HepG2 (cell line): ENCODE measurements around the gene CD300LD. TPM values are rescaled to one million over a fixed set of nuclear protein-coding genes. Genes with fewer than 3 reads are reported as not detected.

Experiments
- ATAC-seq: fragments of 200-7000 bp; cut with Tn5 transposase; 3 replicates; pipeline ENCODE4 v1.9.1; 2020; ENCODE audit warnings: mild to moderate bottlenecking, moderate library complexity
- BruUV-seq: library from RNA; stranded (reverse); fragments of 400-500 nt; replicated peaks from 2 replicates; lab custom pipeline; 2021; lab: Mats Ljungman, UMichigan
- CTCF ChIA-PET: fragments of 300-600 bp; formaldehyde crosslinking; extraction: SDS; loops from one replicate; lab custom pipeline; 2021; ENCODE audit warnings: low total read pairs, inconsistent platforms, low intra/inter-chr PET ratio; lab: Yijun Ruan, JAX
- POLR2A ChIA-PET: fragments of 350-600 bp; sonication (Branson Sonifier 250); formaldehyde crosslinking; loops from one replicate; lab custom pipeline; 2020; ENCODE audit warnings: antibody characterized with exemption, inconsistent platforms; lab: Yijun Ruan, JAX
- DNase-seq: peaks from one replicate; pipeline ENCODE4 v3.0.0-alpha.2; 2015; ENCODE audit warnings: low spot score
- FAIRE-seq: peaks from 3 replicates; lab custom pipeline; 2011; peaks lifted over from hg19 to GRCh38; lab: Jason Lieb, UNC
- H2AFZ ChIP-seq: one replicate; pipeline ENCODE4 v1.6.1; 2011; ENCODE audit warnings: low read length, inconsistent platforms
- H3K27ac ChIP-seq: fragments of 300-600 bp; 3 replicates; pipeline ENCODE4 v1.8.0; 2011; ENCODE audit warnings: mixed run types, mild to moderate bottlenecking, mixed read lengths, low read length, inconsistent platforms; ENCODE audit not compliant: insufficient read depth; ENCODE audit errors: extremely low read length
- H3K27me3 ChIP-seq, 2 experiments: fragments of 200-600 bp in 1 of 2; 2 replicates in 1 of 2; 3 replicates in 1 of 2; pipeline versions ENCODE4 v1.6.0 to v1.8.0; 2011; ENCODE audit warnings: low read length in 2 of 2, mild to moderate bottlenecking in 2 of 2, moderate library complexity in 2 of 2, inconsistent platforms in 1 of 2; ENCODE audit not compliant: insufficient read depth in 2 of 2, control insufficient read depth in 1 of 2
- H3K36me3 ChIP-seq, 2 experiments: fragments of 200-600 bp in 1 of 2; replicated peaks in 1 of 2; 2 replicates in 1 of 2; 3 replicates in 1 of 2; pipeline versions ENCODE4 v1.5.1 to v1.8.0; 2011; ENCODE audit warnings: low read length in 2 of 2, inconsistent platforms in 1 of 2; ENCODE audit not compliant: insufficient read depth in 2 of 2, control insufficient read depth in 1 of 2
- H3K4me1 ChIP-seq: 2 replicates; pipeline ENCODE4 v1.5.1; 2012; ENCODE audit warnings: low read length, inconsistent platforms; ENCODE audit not compliant: insufficient read depth
- H3K4me2 ChIP-seq: 2 replicates; pipeline ENCODE4 v1.6.0; 2011; ENCODE audit warnings: low read depth, low read length, inconsistent platforms
- H3K4me3 ChIP-seq, 3 experiments: fragments of 200-600 bp in 1 of 3; sonication (generic), shearing (Covaris generic) in 1 of 3; replicated peaks in 1 of 3; 2 replicates each; pipeline ENCODE4 v1.5.1; 2011 to 2016; ENCODE audit warnings: low read length in 3 of 3, inconsistent platforms in 2 of 3, low read depth in 2 of 3, mild to moderate bottlenecking in 2 of 3, control low read depth in 1 of 3, mixed read lengths in 1 of 3; ENCODE audit not compliant: insufficient read depth in 1 of 3
- H3K79me2 ChIP-seq: one replicate; pipeline ENCODE4 v1.6.1; 2011; ENCODE audit warnings: low read length, inconsistent platforms; ENCODE audit not compliant: insufficient read depth
- H3K9ac ChIP-seq: 2 replicates; pipeline ENCODE4 v1.6.0; 2011; ENCODE audit warnings: mild to moderate bottlenecking, low read depth, low read length, inconsistent platforms; ENCODE audit not compliant: insufficient read depth
- H3K9me3 ChIP-seq: 2 replicates; pipeline ENCODE4 v1.5.1; 2012; ENCODE audit warnings: mild to moderate bottlenecking, low read length
- H4K20me1 ChIP-seq: 2 replicates; pipeline ENCODE4 v1.6.0; 2011; ENCODE audit warnings: inconsistent platforms, mild to moderate bottlenecking, low read length, moderate library complexity; ENCODE audit not compliant: insufficient read depth
- FOXA1 ChIP-seq, 2 experiments: fragments of 450-650 bp in 1 of 2; sonication (generic) in 1 of 2; formaldehyde crosslinking in 1 of 2; IDR thresholded peaks; 2 replicates each; pipeline versions ENCODE4 v1.4.0 to v1.6.1; 2016 to 2020; ENCODE audit warnings: missing genetic modification reagents in 1 of 2
- LCORL ChIP-seq, 2 experiments: fragments of 450-650 bp in 1 of 2; sonication (generic) in 1 of 2; formaldehyde crosslinking in 1 of 2; IDR thresholded peaks; 2 replicates each; pipeline versions ENCODE4 v1.5.0 to v1.6.1; 2017 to 2020; ENCODE audit warnings: antibody characterized with exemption in 1 of 2, missing genetic modification reagents in 1 of 2
- MIER2 ChIP-seq: IDR thresholded peaks from 2 replicates; pipeline ENCODE4 v1.6.1; 2016; ENCODE audit warnings: missing biosample characterization, missing genetic modification reagents
- TARDBP ChIP-seq: sonication (generic); formaldehyde crosslinking; IDR thresholded peaks from 2 replicates; pipeline ENCODE4 v1.8.0; 2022; ENCODE audit warnings: mild to moderate bottlenecking, missing genetic modification reagents
- WGBS: methylation state at CpG from one replicate; pipeline ENCODE4 v1.1.6; 2017; ENCODE audit warnings: low lambda C conversion rate; 5-methylcytosine and 5-hydroxymethylcytosine counted together
- in situ Hi-C: cut with HindIII; loops from 2 replicates; pipeline ENCODE4 v1.10.0; 2017; ENCODE audit warnings: low pct_unique_long_range_greater_than_20kb; ENCODE audit not compliant: extremely low pct_ligation_motif_present
- intact Hi-C: fragments of 100-400 bp; cut with micrococcal nuclease; formaldehyde crosslinking; loops from one replicate; pipeline ENCODE4 v1.10.0; 2022; ENCODE audit not compliant: unreplicated experiment
- polyA plus RNA-seq, 8 experiments: library from polyadenylated mRNA; depleted of rRNA in 3 of 8; stranded (reverse) in 7 of 8; unstranded in 1 of 8; fragments of >200 nt; fragmentation: Illumina TruSeq in 4 of 8; extraction: Trizol in 4 of 8; gene quantifications; 2 replicates each; pipeline versions ENCODE4 v1.2.1 to v1.2.3, GENCODE V29; 2011 to 2016; ENCODE audit warnings: low read depth in 4 of 8, missing spikeins in 1 of 8, mixed read lengths in 1 of 8; ENCODE audit not compliant: insufficient read depth in 1 of 8
- total RNA-seq, 5 experiments: library from RNA; depleted of rRNA; stranded (reverse); fragments of >200 nt; fragmentation: Illumina TruSeq; extraction: Trizol; gene quantifications; 2 replicates each; pipeline ENCODE4 v1.2.3, GENCODE V29; 2016; ENCODE audit warnings: low read depth in 1 of 5
- TF ChIP-seq, protein P1 (sequence below): sonication (generic); formaldehyde crosslinking; IDR thresholded peaks from 2 replicates; pipeline ENCODE4 v1.4.0; 2020; ENCODE audit warnings: missing genetic modification reagents
- TF ChIP-seq, protein P2 (sequence below): sonication (generic); formaldehyde crosslinking; IDR thresholded peaks from 2 replicates; pipeline ENCODE4 v1.5.0; 2020; ENCODE audit warnings: missing genetic modification reagents, mild to moderate bottlenecking, borderline replicate concordance
- TF ChIP-seq, protein P3 (sequence below): sonication (generic); formaldehyde crosslinking; IDR thresholded peaks from 2 replicates; pipeline ENCODE4 v1.4.0; 2020; ENCODE audit warnings: missing genetic modification reagents, borderline replicate concordance

CD300LD gene
- total and polyA plus RNA-seq, 2 of the 13 experiments (the other 11 are each of a cell fraction or from before 2014, with no cell fraction given), result not detected

DNA sequence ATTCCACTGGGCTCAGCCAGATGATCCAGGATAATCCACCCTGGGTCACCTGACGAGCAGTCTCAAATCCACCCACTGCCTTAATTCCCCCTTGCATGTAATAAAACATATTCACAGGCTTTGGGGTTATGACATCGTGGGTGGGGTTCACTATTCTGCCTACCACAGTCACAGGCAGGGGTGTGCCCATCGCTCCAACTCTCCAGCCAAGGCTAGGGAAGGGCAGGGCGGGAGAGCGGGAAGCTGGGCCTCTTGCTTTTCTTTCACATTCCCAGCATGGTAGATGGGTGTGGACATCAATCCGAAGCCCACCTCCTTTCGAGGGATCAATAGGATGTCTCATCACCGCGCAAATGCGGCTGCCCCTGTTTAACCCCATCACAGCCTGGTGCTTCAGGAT lies 12.7 kb upstream of the CD300LD start:
- no peak for ATAC-seq
- Histone ChIP-seq H3K27me3 (peaks cover 8 to 59% of the 10 kb centered on the region in 2 experiments), H3K9me3 (no peaks in the 10 kb centered on the region), H3K79me2 (no peaks in the 10 kb centered on the region), H3K27ac (no peak overlapping the region), H4K20me1 (peaks cover 3% of the 10 kb centered on the region), H3K4me2 (no peak overlapping the region), H3K4me3 (no peak overlapping the region), H3K36me3 (no peaks in the 10 kb centered on the region), H3K9ac (no peak overlapping the region), H3K4me1 (no peaks in the 10 kb centered on the region), H2AFZ (no peak overlapping the region)
- WGBS, result 4% methylated on average over 10 of the region's 10 CpGs
- no peak for FAIRE-seq
- in situ Hi-C loops, result no loop called here
- CTCF ChIA-PET, result no interaction called here
- BruUV-seq, result no TSS peak
- DNase-seq, result no peak
- no peak for TF ChIP-seq MIER2
- no peak for TF ChIP-seq LCORL (IDR thresholded peaks at IDR 0.05)
- no peak for TF ChIP-seq LCORL (CRISPR knock-in tag; IDR thresholded peaks at IDR 0.05)
- TF ChIP-seq, protein P1, sequence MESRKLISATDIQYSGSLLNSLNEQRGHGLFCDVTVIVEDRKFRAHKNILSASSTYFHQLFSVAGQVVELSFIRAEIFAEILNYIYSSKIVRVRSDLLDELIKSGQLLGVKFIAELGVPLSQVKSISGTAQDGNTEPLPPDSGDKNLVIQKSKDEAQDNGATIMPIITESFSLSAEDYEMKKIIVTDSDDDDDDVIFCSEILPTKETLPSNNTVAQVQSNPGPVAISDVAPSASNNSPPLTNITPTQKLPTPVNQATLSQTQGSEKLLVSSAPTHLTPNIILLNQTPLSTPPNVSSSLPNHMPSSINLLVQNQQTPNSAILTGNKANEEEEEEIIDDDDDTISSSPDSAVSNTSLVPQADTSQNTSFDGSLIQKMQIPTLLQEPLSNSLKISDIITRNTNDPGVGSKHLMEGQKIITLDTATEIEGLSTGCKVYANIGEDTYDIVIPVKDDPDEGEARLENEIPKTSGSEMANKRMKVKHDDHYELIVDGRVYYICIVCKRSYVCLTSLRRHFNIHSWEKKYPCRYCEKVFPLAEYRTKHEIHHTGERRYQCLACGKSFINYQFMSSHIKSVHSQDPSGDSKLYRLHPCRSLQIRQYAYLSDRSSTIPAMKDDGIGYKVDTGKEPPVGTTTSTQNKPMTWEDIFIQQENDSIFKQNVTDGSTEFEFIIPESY (CRISPR knock-in tag), result no peak
- TF ChIP-seq, all 625 proteins: peak for 0
- POLR2A ChIA-PET, result no interaction called here
- intact Hi-C loops, result no loop called here

DNA sequence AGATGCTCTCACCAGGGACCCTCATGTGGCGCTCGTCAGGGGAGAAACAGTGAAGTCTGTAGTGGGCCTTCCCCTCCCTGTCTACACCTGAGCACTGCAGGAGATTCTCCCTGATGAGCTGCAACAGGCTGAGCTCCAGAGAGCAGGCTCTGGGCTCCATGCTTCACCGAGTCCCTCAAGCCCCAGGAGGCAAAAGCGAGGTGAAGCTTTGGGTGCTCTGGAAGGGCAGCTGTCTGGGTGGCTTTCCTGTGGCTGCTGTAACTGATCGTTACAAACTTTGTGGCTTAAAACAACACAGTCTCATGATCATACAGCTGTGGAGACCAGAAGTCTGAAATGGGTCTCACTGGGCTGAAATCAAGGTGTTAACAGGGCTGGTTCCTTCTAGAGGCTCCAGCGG lies 12.1 kb upstream of the CD300LD start:
- intact Hi-C loops (no loop called here), in situ Hi-C loops (no loop called here)
- ATAC-seq (no peak), DNase-seq (no peak), FAIRE-seq (no peak)
- WGBS, result 0% methylated on average over 3 of the region's 6 CpGs
- H2AFZ ChIP-seq, result no peak overlapping the region
- H3K27me3 ChIP-seq, result peaks cover 8 to 59% of the 10 kb centered on the region in 2 experiments
- H3K27ac ChIP-seq, result no peak overlapping the region
- no peaks in the 10 kb centered on the region for H3K36me3 ChIP-seq
- H3K4me1 ChIP-seq, result no peaks in the 10 kb centered on the region
- H4K20me1 ChIP-seq, result peaks cover 3% of the 10 kb centered on the region; the same call in 1 of the 2 replicates
- H3K9ac ChIP-seq, result no peak overlapping the region
- no peak overlapping the region for H3K4me3 ChIP-seq
- no peaks in the 10 kb centered on the region for H3K9me3 ChIP-seq
- H3K79me2 ChIP-seq, result no peaks in the 10 kb centered on the region
- ChIA-PET POLR2A (no interaction called here), CTCF (no interaction called here)
- H3K4me2 ChIP-seq, result no peak overlapping the region
- no TSS peak for BruUV-seq
- no peak for TF ChIP-seq TARDBP (CRISPR knock-in tag)
- TF ChIP-seq, protein P2, sequence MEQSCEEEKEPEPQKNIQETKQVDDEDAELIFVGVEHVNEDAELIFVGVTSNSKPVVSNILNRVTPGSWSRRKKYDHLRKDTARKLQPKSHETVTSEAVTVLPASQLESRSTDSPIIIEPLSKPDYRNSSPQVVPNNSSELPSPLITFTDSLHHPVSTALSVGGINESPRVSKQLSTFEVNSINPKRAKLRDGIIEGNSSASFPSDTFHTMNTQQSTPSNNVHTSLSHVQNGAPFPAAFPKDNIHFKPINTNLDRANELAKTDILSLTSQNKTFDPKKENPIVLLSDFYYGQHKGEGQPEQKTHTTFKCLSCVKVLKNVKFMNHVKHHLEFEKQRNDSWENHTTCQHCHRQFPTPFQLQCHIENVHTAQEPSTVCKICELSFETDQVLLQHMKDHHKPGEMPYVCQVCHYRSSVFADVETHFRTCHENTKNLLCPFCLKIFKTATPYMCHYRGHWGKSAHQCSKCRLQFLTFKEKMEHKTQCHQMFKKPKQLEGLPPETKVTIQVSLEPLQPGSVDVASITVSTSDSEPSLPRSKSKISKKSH (CRISPR knock-in tag), result no peak
- TF ChIP-seq FOXA1 (IDR thresholded peaks at IDR 0.05), result no peak
- no peak for TF ChIP-seq FOXA1 (CRISPR knock-in tag; IDR thresholded peaks at IDR 0.05)
- TF ChIP-seq, protein P3, sequence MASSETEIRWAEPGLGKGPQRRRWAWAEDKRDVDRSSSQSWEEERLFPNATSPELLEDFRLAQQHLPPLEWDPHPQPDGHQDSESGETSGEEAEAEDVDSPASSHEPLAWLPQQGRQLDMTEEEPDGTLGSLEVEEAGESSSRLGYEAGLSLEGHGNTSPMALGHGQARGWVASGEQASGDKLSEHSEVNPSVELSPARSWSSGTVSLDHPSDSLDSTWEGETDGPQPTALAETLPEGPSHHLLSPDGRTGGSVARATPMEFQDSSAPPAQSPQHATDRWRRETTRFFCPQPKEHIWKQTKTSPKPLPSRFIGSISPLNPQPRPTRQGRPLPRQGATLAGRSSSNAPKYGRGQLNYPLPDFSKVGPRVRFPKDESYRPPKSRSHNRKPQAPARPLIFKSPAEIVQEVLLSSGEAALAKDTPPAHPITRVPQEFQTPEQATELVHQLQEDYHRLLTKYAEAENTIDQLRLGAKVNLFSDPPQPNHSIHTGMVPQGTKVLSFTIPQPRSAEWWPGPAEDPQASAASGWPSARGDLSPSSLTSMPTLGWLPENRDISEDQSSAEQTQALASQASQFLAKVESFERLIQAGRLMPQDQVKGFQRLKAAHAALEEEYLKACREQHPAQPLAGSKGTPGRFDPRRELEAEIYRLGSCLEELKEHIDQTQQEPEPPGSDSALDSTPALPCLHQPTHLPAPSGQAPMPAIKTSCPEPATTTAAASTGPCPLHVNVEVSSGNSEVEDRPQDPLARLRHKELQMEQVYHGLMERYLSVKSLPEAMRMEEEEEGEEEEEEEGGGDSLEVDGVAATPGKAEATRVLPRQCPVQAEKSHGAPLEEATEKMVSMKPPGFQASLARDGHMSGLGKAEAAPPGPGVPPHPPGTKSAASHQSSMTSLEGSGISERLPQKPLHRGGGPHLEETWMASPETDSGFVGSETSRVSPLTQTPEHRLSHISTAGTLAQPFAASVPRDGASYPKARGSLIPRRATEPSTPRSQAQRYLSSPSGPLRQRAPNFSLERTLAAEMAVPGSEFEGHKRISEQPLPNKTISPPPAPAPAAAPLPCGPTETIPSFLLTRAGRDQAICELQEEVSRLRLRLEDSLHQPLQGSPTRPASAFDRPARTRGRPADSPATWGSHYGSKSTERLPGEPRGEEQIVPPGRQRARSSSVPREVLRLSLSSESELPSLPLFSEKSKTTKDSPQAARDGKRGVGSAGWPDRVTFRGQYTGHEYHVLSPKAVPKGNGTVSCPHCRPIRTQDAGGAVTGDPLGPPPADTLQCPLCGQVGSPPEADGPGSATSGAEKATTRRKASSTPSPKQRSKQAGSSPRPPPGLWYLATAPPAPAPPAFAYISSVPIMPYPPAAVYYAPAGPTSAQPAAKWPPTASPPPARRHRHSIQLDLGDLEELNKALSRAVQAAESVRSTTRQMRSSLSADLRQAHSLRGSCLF (CRISPR knock-in tag), result no peak
